KMS-11 (cell line): ENCODE results near the gene HELZ2.

ENCODE experiments used
- H2AFZ ChIP-seq: fragments of 200-600 bp; sonication (generic); 2 replicates; pipeline ENCODE4 v1.6.1; 2016; ENCODE audit warnings: antibody characterized with exemption, mixed run types, low read depth
- H3K27ac ChIP-seq: fragments of 200-600 bp; sonication (generic); 2 replicates; pipeline ENCODE4 v1.6.1; 2016; ENCODE audit warnings: mild to moderate bottlenecking, mixed run types
- H3K27me3 ChIP-seq: fragments of 200-600 bp; sonication (generic); 2 replicates; pipeline ENCODE4 v1.6.1; 2017; ENCODE audit warnings: mild to moderate bottlenecking, low read depth, mixed run types, moderate library complexity; ENCODE audit not compliant: insufficient read depth
- H3K36me3 ChIP-seq: fragments of 200-600 bp; sonication (generic); 2 replicates; pipeline ENCODE4 v1.6.1; 2017; ENCODE audit warnings: mild to moderate bottlenecking, mixed run types; ENCODE audit not compliant: insufficient read depth
- H3K4me1 ChIP-seq: fragments of 200-600 bp; sonication (generic); 2 replicates; pipeline ENCODE4 v1.6.1; 2016; ENCODE audit warnings: mild to moderate bottlenecking, low read depth, mixed run types; ENCODE audit not compliant: poor library complexity, severe bottlenecking
- H3K4me2 ChIP-seq: fragments of 200-600 bp; sonication (generic); 2 replicates; pipeline ENCODE4 v1.7.0; 2016; ENCODE audit warnings: mild to moderate bottlenecking, mixed run types
- H3K4me3 ChIP-seq: fragments of 200-600 bp; sonication (generic); IDR thresholded peaks from 2 replicates; pipeline ENCODE4 v1.6.1; 2017; ENCODE audit warnings: low read depth, low read length, mixed read lengths; ENCODE audit not compliant: insufficient read depth
- H3K79me2 ChIP-seq: fragments of 200-600 bp; sonication (generic); 2 replicates; pipeline ENCODE4 v1.6.1; 2016; ENCODE audit warnings: low read depth, mixed run types; ENCODE audit not compliant: insufficient read depth
- H3K9ac ChIP-seq: fragments of 200-600 bp; sonication (generic); 2 replicates; pipeline ENCODE4 v1.6.1; 2016; ENCODE audit warnings: mild to moderate bottlenecking, mixed run types
- H4K20me1 ChIP-seq: fragments of 200-600 bp; sonication (generic); 2 replicates; pipeline ENCODE4 v1.6.1; 2016; ENCODE audit warnings: mild to moderate bottlenecking, mixed run types; ENCODE audit not compliant: insufficient read depth
- TF ChIP-seq, protein P1 (sequence below): fragments of 200-600 bp; sonication (generic); conservative IDR thresholded peaks from 2 replicates; pipeline ENCODE4 v1.6.1; 2017; ENCODE audit warnings: low read depth, mild to moderate bottlenecking, antibody characterized with exemption, low read length, moderate library complexity, mixed read lengths

HELZ2 gene

DNA sequence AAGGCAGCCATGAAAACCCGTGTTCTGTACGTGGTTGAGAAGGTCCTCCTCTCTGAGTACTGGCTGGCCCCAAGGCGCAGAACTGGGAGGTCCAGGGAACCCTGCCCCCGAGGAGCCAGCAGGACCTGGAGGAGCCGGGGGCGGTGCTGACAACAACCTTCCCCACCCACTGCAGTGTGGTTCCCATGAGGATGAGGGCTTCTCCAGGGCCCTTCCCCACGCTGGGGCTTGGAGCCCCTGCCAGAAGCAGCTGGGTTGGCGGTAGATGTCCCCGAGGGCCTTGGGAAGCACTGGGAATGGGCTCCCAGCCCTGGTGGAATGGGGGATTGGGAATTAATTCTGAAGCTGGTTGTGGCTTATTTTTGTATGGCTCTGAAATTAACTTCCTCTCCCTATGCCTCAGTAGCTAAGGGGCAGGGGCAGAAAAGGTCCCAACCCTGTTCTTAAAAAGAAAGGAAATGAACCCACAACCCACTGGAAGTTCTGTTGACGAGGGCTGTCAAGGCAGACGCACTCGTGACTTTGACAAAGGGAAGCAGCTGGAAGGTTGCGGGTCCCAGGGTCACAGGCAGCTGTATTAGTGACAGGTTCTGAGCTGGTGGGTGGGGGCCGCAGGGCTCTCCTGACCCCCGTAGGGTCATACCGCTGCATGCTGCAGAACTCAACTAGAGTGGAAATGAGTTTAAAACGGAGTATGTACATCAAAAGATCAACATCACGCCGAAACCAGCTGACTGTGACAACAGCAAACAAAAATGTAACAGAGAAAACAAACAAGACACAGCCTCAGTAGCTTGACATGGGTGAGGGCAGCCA, 13.9 kb upstream of the HELZ2 start:
- Histone ChIP-seq H3K4me2 (no peak overlapping the region), H3K9ac (no peak overlapping the region), H4K20me1 (no peaks in the 10 kb centered on the region), H3K79me2 (no peaks in the 10 kb centered on the region), H3K36me3 (no peaks in the 10 kb centered on the region), H2AFZ (no peak overlapping the region), H3K27me3 (peaks cover 10% of the 10 kb centered on the region), H3K27ac (no peak overlapping the region), H3K4me3 (no peak overlapping the region), H3K4me1 (no peaks in the 10 kb centered on the region)
- TF ChIP-seq, protein P1, sequence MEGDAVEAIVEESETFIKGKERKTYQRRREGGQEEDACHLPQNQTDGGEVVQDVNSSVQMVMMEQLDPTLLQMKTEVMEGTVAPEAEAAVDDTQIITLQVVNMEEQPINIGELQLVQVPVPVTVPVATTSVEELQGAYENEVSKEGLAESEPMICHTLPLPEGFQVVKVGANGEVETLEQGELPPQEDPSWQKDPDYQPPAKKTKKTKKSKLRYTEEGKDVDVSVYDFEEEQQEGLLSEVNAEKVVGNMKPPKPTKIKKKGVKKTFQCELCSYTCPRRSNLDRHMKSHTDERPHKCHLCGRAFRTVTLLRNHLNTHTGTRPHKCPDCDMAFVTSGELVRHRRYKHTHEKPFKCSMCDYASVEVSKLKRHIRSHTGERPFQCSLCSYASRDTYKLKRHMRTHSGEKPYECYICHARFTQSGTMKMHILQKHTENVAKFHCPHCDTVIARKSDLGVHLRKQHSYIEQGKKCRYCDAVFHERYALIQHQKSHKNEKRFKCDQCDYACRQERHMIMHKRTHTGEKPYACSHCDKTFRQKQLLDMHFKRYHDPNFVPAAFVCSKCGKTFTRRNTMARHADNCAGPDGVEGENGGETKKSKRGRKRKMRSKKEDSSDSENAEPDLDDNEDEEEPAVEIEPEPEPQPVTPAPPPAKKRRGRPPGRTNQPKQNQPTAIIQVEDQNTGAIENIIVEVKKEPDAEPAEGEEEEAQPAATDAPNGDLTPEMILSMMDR: no peak

DNA sequence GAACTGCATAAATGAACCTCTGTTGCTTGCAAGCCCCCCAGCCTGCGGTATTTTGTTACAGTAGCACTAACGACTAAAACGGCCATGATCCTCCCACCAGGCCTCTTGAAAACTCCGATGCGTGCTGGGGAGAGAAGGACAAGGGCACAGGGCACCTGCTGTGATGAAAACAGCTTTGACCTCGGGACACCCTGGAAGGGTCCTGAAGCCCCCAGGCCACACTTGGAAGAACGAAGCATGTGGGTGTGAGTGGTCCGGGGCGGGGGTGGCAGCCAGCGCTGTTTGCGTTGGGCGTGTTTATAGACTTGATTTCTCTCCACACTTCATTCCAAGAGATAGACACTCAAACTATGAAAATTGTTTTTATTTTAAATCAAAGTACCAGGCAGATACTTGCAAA, 13.2 kb upstream of the HELZ2 start:
- H3K9ac ChIP-seq: no peak overlapping the region
- peaks cover 14% of the 10 kb centered on the region for H3K27me3 ChIP-seq
- no peak overlapping the region for H3K4me3 ChIP-seq
- H2AFZ ChIP-seq: no peak overlapping the region
- no peaks in the 10 kb centered on the region for H3K36me3 ChIP-seq
- no peaks in the 10 kb centered on the region for H4K20me1 ChIP-seq
- TF ChIP-seq, protein P1: no peak
- no peaks in the 10 kb centered on the region for H3K4me1 ChIP-seq
- H3K79me2 ChIP-seq: no peaks in the 10 kb centered on the region
- H3K4me2 ChIP-seq: no peak overlapping the region
- no peak overlapping the region for H3K27ac ChIP-seq

DNA sequence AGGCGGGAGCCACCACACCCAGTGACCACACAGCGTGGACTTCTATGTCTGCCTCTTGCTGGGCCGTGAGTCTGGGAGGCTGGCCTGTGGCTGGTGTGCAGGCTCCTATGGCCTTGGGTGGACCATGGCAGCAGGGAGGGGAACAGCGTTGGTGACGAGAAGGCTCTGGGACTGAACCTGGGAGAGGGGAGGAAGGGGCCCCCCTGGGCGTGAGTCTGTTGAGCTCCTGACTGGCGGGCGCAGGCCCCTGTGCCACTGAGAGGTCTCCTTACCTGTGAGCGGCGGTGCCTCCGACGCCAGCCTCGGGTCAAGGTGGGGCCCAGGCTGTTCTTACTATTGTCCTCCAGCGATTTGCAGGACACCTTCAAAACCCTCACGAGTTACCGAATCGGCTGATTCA, 12.8 kb upstream of the HELZ2 start:
- no peaks in the 10 kb centered on the region for H4K20me1 ChIP-seq
- H3K79me2 ChIP-seq: no peaks in the 10 kb centered on the region
- H2AFZ ChIP-seq: no peak overlapping the region
- H3K4me2 ChIP-seq: no peak overlapping the region
- H3K9ac ChIP-seq: no peak overlapping the region
- TF ChIP-seq, protein P1: no peak
- H3K36me3 ChIP-seq: no peaks in the 10 kb centered on the region
- no peak overlapping the region for H3K4me3 ChIP-seq
- H3K27ac ChIP-seq: no peak overlapping the region
- peaks cover 19% of the 10 kb centered on the region for H3K27me3 ChIP-seq
- H3K4me1 ChIP-seq: no peaks in the 10 kb centered on the region

DNA sequence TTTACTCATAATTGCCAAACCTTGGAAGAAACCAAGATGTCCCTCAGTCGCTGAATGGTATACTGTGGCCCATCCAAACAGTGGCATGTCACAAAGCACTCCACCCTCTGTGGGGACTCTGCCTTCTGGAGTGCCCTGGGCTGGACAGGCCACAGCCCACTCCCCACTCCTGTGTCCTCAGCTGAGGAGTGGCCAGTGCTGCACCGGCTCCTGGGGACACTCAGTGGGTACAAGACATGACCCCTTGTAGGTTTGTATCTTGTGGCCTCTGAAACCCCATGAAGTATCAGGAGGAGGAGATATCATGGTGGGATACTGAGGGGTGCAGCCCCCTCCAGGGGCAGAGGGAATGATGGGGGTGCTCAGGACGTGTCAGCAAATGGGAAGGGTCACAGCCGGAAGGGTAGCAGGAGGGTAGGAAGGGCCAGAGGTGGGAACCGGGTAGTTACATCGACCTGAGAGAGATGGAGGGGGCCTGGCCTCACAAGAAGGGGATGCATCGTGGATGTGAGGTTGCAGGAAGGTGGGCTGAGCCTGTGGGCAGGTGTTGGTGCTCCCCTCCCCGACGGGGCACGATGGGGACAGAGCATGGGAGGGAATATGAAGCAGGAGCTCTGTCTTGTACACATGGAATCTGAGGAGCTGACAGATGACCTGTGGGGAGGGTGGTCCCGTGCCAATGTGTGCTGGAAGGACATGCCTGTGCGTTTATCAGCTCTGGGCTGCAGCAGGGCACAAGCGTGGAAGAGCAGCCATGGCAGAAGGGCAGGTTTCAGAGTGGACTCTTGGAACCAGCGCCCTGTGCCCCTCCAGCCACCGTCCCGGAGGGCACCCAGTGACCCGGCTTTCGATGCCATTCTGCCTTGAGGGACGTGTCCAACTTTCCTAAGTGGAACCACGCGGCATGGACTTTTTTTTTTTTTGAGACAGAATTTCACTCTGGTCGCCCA, 11.9 kb upstream of the HELZ2 start:
- H3K27ac ChIP-seq: no peak overlapping the region
- H4K20me1 ChIP-seq: no peaks in the 10 kb centered on the region
- H3K36me3 ChIP-seq: no peaks in the 10 kb centered on the region
- no peak overlapping the region for H3K4me3 ChIP-seq
- peaks cover 28% of the 10 kb centered on the region for H3K27me3 ChIP-seq
- no peaks in the 10 kb centered on the region for H3K4me1 ChIP-seq
- H3K79me2 ChIP-seq: no peaks in the 10 kb centered on the region
- H3K9ac ChIP-seq: no peak overlapping the region
- no peak overlapping the region for H3K4me2 ChIP-seq
- H2AFZ ChIP-seq: no peak overlapping the region
- TF ChIP-seq, protein P1: no peak
